ENCODE results near the gene PHTF2.
"Not testable (repeated sequence)": the region's sequence is repeated elsewhere in the genome, so short reads cannot be mapped to it uniquely, and the experiment has no call there.

Gene PHTF2

DNA sequence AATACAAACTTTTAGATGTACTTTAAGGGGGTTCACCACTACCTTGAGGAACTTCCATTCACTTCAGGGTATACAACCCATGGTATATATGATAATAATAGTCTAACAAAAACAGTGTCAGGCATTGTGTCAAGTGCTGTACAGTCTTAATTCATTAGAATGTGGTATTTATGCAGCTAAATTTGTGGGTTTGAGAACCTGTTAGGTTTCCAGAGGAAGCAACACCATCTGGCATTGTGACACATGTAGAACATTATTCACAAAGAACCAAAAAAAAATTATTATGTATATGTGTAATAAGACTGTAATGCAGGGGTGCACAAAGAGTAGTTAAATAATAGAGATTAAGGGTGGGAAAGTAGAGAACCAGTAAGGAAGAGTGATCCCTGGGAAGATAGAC, 26.7 kb upstream of the PHTF2 start:
- Histone ChIP-seq H3K4ac (ENCODE audit: low read depth, low read length) (no peak overlapping the region), H2BK5ac (ENCODE audit: low read length) (no peak overlapping the region), H2BK120ac (ENCODE audit: low read depth, low read length) (no peak overlapping the region), H3K9ac (ENCODE audit: low read length) (no peak overlapping the region), H3K4me3 (ENCODE audit: low read length) (no peak overlapping the region), H3K79me1 (ENCODE audit: low read length) (no peaks in the 10 kb centered on the region), H3K27ac (ENCODE audit: low read depth, low read length) (no peak overlapping the region), H4K5ac (ENCODE audit: low read length) (no peak overlapping the region), H3K4me1 (ENCODE audit: control insufficient read depth, low read depth, low read length) (no peaks in the 10 kb centered on the region), H3K79me2 (ENCODE audit: control insufficient read depth, insufficient read depth, low read length) (no peaks in the 10 kb centered on the region), H2AK5ac (ENCODE audit: low read length) (no peak overlapping the region), H3K27me3 (ENCODE audit: insufficient read depth, low read length, poor library complexity) (no peaks in the 10 kb centered on the region), H3K4me2 (ENCODE audit: low read length) (no peak overlapping the region), H3K18ac (ENCODE audit: low read length) (no peak overlapping the region), H3K36me3 (ENCODE audit: control insufficient read depth, insufficient read depth, low read length) (no peaks in the 10 kb centered on the region), H4K8ac (ENCODE audit: low read depth, low read length) (no peak overlapping the region), H2BK15ac (replicated peaks; ENCODE audit: low read depth) (no peak overlapping the region), H3K23ac (ENCODE audit: low read length) (no peak overlapping the region), H3K56ac (ENCODE audit: low read length) (no peak overlapping the region)
- DNase-seq: no peak

- H3K4me1 ChIP-seq (ENCODE audit: control insufficient read depth, low read depth, low read length): no peaks in the 10 kb centered on the region
- H3K9ac ChIP-seq (ENCODE audit: low read length): no peak overlapping the region
- H3K4ac ChIP-seq (ENCODE audit: low read depth, low read length): no peak overlapping the region
- no peak overlapping the region for H3K4me2 ChIP-seq (ENCODE audit: low read length)
- no peak overlapping the region for H3K23ac ChIP-seq (ENCODE audit: low read length)
- H3K27me3 ChIP-seq (ENCODE audit: insufficient read depth, low read length, poor library complexity): no peaks in the 10 kb centered on the region
- no peak overlapping the region for H2BK120ac ChIP-seq (ENCODE audit: low read depth, low read length)
- no CpG with 5 or more reads among the region's 2 CpGs for WGBS (ENCODE audit: extremely low coverage, insufficient coverage, low lambda C conversion rate)
- no peak overlapping the region for H3K18ac ChIP-seq (ENCODE audit: low read length)
- no peaks in the 10 kb centered on the region for H3K79me2 ChIP-seq (ENCODE audit: control insufficient read depth, insufficient read depth, low read length)
- no peak overlapping the region for H3K27ac ChIP-seq (ENCODE audit: low read depth, low read length)
- no peak overlapping the region for H2AK5ac ChIP-seq (ENCODE audit: low read length)
- H4K8ac ChIP-seq (ENCODE audit: low read depth, low read length): no peak overlapping the region
- H3K36me3 ChIP-seq (ENCODE audit: control insufficient read depth, insufficient read depth, low read length): no peaks in the 10 kb centered on the region
- H3K79me1 ChIP-seq (ENCODE audit: low read length): no peaks in the 10 kb centered on the region
- H3K56ac ChIP-seq (ENCODE audit: low read length): no peak overlapping the region
- no peak overlapping the region for H2BK15ac ChIP-seq (replicated peaks; ENCODE audit: low read depth)
- DNase-seq: no peak
- H4K5ac ChIP-seq (ENCODE audit: low read length): no peak overlapping the region
- no peak overlapping the region for H2BK5ac ChIP-seq (ENCODE audit: low read length)
- no peak overlapping the region for H3K4me3 ChIP-seq (ENCODE audit: low read length)
Observed at GRCh38 chr7:77778535-77778934, 20.0 kb upstream of the PHTF2 start.

- H2BK15ac ChIP-seq (replicated peaks; ENCODE audit: low read depth): no peak overlapping the region
- no peak overlapping the region for H3K4me2 ChIP-seq (ENCODE audit: low read length)
- no peak overlapping the region for H3K18ac ChIP-seq (ENCODE audit: low read length)
- no peaks in the 10 kb centered on the region for H3K27me3 ChIP-seq (ENCODE audit: insufficient read depth, low read length, poor library complexity)
- H3K79me2 ChIP-seq (ENCODE audit: control insufficient read depth, insufficient read depth, low read length): no peaks in the 10 kb centered on the region
- no peak overlapping the region for H3K23ac ChIP-seq (ENCODE audit: low read length)
- H3K4me3 ChIP-seq (ENCODE audit: low read length): no peak overlapping the region
- no peak overlapping the region for H3K27ac ChIP-seq (ENCODE audit: low read depth, low read length)
- no peak overlapping the region for H3K9ac ChIP-seq (ENCODE audit: low read length)
- H2BK120ac ChIP-seq (ENCODE audit: low read depth, low read length): no peak overlapping the region
- no peaks in the 10 kb centered on the region for H3K79me1 ChIP-seq (ENCODE audit: low read length)
- H3K4ac ChIP-seq (ENCODE audit: low read depth, low read length): no peak overlapping the region
- WGBS (ENCODE audit: extremely low coverage, insufficient coverage, low lambda C conversion rate): 100% methylated on average over 3 of the region's 4 CpGs
- no peaks in the 10 kb centered on the region for H3K36me3 ChIP-seq (ENCODE audit: control insufficient read depth, insufficient read depth, low read length)
- no peak overlapping the region for H2AK5ac ChIP-seq (ENCODE audit: low read length)
- H4K5ac ChIP-seq (ENCODE audit: low read length): no peak overlapping the region
- no peaks in the 10 kb centered on the region for H3K4me1 ChIP-seq (ENCODE audit: control insufficient read depth, low read depth, low read length)
- no peak for DNase-seq
- H4K8ac ChIP-seq (ENCODE audit: low read depth, low read length): no peak overlapping the region
- H3K56ac ChIP-seq (ENCODE audit: low read length): no peak overlapping the region
- H2BK5ac ChIP-seq (ENCODE audit: low read length): no peak overlapping the region
Observed at GRCh38 chr7:77782383-77782782, 16.2 kb upstream of the PHTF2 start.

DNA sequence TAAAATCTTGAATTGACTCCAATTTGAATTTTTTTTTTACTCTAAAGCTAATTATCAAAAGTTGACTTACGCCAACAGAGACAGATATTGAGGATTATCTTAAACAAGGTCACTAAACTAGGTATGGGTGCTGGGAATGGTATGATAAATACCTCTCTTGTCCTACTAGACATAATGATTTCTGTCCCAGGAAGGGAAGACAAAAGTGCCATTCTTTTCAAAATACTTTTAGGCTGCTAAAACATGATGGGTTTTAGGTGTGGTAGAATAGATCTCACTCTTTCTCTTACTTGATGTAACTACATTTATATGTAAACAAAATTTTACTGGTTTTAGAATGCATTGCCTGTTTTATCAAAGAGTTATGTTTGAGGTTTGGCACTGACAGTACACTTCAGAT, 15.5 kb upstream of the PHTF2 start:
- Histone ChIP-seq H2AK5ac (ENCODE audit: low read length) (no peak overlapping the region), H2BK120ac (ENCODE audit: low read depth, low read length) (no peak overlapping the region), H3K79me2 (ENCODE audit: control insufficient read depth, insufficient read depth, low read length) (no peaks in the 10 kb centered on the region), H3K36me3 (ENCODE audit: control insufficient read depth, insufficient read depth, low read length) (no peaks in the 10 kb centered on the region), H3K23ac (ENCODE audit: low read length) (no peak overlapping the region), H3K79me1 (ENCODE audit: low read length) (no peaks in the 10 kb centered on the region), H3K56ac (ENCODE audit: low read length) (no peak overlapping the region), H2BK15ac (replicated peaks; ENCODE audit: low read depth) (no peak overlapping the region), H3K18ac (ENCODE audit: low read length) (no peak overlapping the region), H2BK5ac (ENCODE audit: low read length) (no peak overlapping the region), H3K27me3 (ENCODE audit: insufficient read depth, low read length, poor library complexity) (no peaks in the 10 kb centered on the region), H4K5ac (ENCODE audit: low read length) (no peak overlapping the region), H3K4me1 (ENCODE audit: control insufficient read depth, low read depth, low read length) (no peaks in the 10 kb centered on the region), H3K4me3 (ENCODE audit: low read length) (no peak overlapping the region), H3K4me2 (ENCODE audit: low read length) (no peak overlapping the region), H3K9ac (ENCODE audit: low read length) (no peak overlapping the region), H3K27ac (ENCODE audit: low read depth, low read length) (no peak overlapping the region), H4K8ac (ENCODE audit: low read depth, low read length) (no peak overlapping the region), H3K4ac (ENCODE audit: low read depth, low read length) (no peak overlapping the region)
- WGBS (ENCODE audit: extremely low coverage, insufficient coverage, low lambda C conversion rate): no CpG with 5 or more reads among the region's 1 CpG
- no peak for DNase-seq

GRCh38 chr7:77783545-77783944, 15.0 kb upstream of the PHTF2 start:
- no peak overlapping the region for H2AK5ac ChIP-seq (ENCODE audit: low read length)
- H3K4me3 ChIP-seq (ENCODE audit: low read length): no peak overlapping the region
- no peaks in the 10 kb centered on the region for H3K79me2 ChIP-seq (ENCODE audit: control insufficient read depth, insufficient read depth, low read length)
- no peak overlapping the region for H2BK15ac ChIP-seq (replicated peaks; ENCODE audit: low read depth)
- H3K79me1 ChIP-seq (ENCODE audit: low read length): no peaks in the 10 kb centered on the region
- no peak overlapping the region for H3K27ac ChIP-seq (ENCODE audit: low read depth, low read length)
- WGBS (ENCODE audit: extremely low coverage, insufficient coverage, low lambda C conversion rate): no CpG with 5 or more reads among the region's 3 CpGs
- H3K23ac ChIP-seq (ENCODE audit: low read length): no peak overlapping the region
- H3K4me1 ChIP-seq (ENCODE audit: control insufficient read depth, low read depth, low read length): no peaks in the 10 kb centered on the region
- no peak for DNase-seq
- no peaks in the 10 kb centered on the region for H3K27me3 ChIP-seq (ENCODE audit: insufficient read depth, low read length, poor library complexity)
- H3K9ac ChIP-seq (ENCODE audit: low read length): no peak overlapping the region
- no peak overlapping the region for H3K4ac ChIP-seq (ENCODE audit: low read depth, low read length)
- H3K36me3 ChIP-seq (ENCODE audit: control insufficient read depth, insufficient read depth, low read length): no peaks in the 10 kb centered on the region
- H2BK120ac ChIP-seq (ENCODE audit: low read depth, low read length): no peak overlapping the region
- no peak overlapping the region for H4K8ac ChIP-seq (ENCODE audit: low read depth, low read length)
- H3K4me2 ChIP-seq (ENCODE audit: low read length): no peak overlapping the region
- no peak overlapping the region for H4K5ac ChIP-seq (ENCODE audit: low read length)
- no peak overlapping the region for H2BK5ac ChIP-seq (ENCODE audit: low read length)
- H3K18ac ChIP-seq (ENCODE audit: low read length): no peak overlapping the region
- H3K56ac ChIP-seq (ENCODE audit: low read length): no peak overlapping the region

- H4K8ac ChIP-seq (ENCODE audit: low read depth, low read length); H2AK5ac ChIP-seq (ENCODE audit: low read length); H3K36me3 ChIP-seq (ENCODE audit: control insufficient read depth, insufficient read depth, low read length); H3K4ac ChIP-seq (ENCODE audit: low read depth, low read length); H3K27ac ChIP-seq (ENCODE audit: low read depth, low read length); H3K79me2 ChIP-seq (ENCODE audit: control insufficient read depth, insufficient read depth, low read length); H3K4me2 ChIP-seq (ENCODE audit: low read length); H3K9ac ChIP-seq (ENCODE audit: low read length); H4K5ac ChIP-seq (ENCODE audit: low read length); DNase-seq; H2BK120ac ChIP-seq (ENCODE audit: low read depth, low read length); H3K23ac ChIP-seq (ENCODE audit: low read length); H2BK5ac ChIP-seq (ENCODE audit: low read length); H3K4me3 ChIP-seq (ENCODE audit: low read length); H3K4me1 ChIP-seq (ENCODE audit: control insufficient read depth, low read depth, low read length); H3K79me1 ChIP-seq (ENCODE audit: low read length); H3K18ac ChIP-seq (ENCODE audit: low read length); H3K27me3 ChIP-seq (ENCODE audit: insufficient read depth, low read length, poor library complexity); H3K56ac ChIP-seq (ENCODE audit: low read length); H2BK15ac ChIP-seq (replicated peaks; ENCODE audit: low read depth): not testable (repeated sequence)
- WGBS (ENCODE audit: extremely low coverage, insufficient coverage, low lambda C conversion rate): no CpG with 5 or more reads among the region's 10 CpGs
Observed at GRCh38 chr7:77784426-77784825, 14.1 kb upstream of the PHTF2 start.
